ENCODE data around the gene H2BW1.
"Not testable (repeated sequence)": the region's sequence is repeated elsewhere in the genome, so short reads cannot be mapped to it uniquely, and the experiment has no call there.

H2BW1 gene, protein sequence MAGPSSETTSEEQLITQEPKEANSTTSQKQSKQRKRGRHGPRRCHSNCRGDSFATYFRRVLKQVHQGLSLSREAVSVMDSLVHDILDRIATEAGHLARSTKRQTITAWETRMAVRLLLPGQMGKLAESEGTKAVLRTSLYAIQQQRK
- long read RNA-seq, donor 1: 0 reads
- long read RNA-seq, donor 2: 0 reads
- long read RNA-seq, donor 3: 0 reads
- long read RNA-seq, donor 4: 0 reads
- long read RNA-seq, donor 5: 0 reads
- long read RNA-seq, donor 6: 0 reads
- long read RNA-seq, donor 7: 0 reads
- long read RNA-seq, donor 8: 0 reads

DNA sequence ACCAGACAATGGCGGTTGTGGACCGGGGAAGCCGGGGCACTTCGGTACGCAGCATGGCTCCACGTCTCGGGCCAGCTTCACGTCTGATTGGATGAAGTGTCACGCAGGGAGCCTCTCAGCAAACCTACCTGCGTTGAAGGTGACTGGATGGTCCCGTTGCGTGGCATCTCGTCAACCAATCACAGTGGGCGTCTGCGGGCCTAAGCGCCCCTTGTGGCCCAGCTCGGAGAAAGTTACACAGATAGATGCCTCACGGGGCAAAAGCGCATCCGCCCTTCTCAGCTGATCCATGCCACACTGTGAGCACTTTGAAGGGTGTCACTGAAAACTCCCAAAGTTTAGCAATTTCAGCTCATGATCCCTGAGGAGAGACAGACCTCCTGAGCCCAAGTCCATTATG lies at the start of gene H2BW1:
TSS of gene H2BW1 (minus strand) at position 103 of the 400 bp plus-strand sequence. CDS start 132 bp downstream, outside the sequence.
- DNase-seq: no peak

DNA sequence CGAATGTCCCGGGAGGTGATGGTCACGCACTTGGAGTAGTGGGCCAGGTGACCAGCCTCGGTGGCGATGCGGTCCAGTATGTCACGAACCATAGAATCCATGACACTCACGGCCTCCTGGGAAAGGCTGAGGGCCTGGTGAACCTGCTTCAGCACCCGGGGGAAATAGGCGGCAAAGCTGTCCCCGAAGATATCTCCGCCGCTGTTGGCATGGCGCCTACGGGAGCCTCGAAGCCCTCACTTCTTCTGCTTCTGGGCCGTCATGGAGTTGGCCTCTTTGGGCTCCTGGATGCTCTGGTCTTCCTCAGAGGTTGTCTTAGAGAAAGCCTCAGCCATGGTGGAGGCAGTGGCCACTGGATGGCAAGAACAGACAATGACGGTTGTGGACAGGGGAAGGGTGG lies 49.1 kb upstream of the H2BW1 start:
- DNase-seq: not testable (repeated sequence)

DNA sequence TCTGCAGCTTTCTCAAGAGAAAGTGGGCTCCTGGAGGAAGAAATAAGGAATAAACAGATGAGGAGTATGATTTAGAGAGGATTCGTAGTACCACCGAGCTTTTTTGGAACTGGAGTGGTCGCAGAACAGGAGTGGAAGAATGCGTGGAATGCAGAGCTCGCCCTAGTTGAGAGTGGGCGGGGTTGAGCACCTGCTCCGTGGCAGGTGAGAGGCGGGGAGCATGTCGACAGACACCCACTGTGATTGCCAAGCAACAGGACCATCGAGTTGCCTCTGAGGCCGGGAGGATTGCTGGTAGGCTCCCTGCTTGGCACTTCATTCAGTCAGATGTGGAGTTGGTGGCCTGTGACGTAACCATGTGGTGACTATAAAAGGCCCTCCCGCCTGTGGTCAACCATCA lies 41.4 kb upstream of the H2BW1 start:
- not testable (repeated sequence) for DNase-seq

DNA sequence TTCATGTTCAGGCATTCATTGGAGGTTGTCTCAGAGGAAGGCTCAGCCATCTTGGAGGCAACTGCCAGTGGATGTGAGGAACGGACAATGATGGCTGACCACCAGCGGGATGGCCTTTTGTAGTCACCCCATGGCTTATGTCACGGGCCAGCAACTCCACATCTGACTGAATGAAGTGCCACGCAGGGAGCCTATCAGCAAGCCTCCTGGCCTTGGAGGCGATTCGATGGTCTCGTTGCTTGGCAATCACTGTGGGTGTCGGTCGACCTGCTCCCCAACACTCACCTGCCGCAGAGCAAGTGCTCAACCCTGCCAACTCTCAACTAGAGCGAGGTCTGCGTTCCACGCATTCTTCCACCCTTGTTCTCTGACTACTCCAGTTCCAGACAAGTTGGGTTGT lies 33.7 kb upstream of the H2BW1 start:
- DNase-seq: no peak

DNA sequence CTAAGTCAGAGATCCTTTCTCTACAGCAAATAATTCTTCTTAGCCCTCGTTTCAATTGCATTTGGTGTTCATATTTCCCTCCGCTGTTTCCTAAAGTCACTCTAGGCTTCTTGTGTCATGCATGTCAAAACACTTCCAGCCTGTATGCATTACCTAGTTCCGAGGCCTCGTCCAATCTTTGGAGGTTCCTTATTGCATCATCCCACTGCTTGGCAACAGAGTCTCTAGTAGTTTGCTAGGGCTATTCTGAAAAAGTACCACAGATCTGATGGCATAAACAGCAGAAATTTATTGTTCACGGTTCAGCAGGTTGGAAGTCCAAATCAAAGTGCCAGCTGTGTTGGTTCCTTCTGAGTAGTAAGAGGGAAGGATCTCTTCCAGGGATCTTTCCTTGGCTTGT lies 32.1 kb upstream of the H2BW1 start:
- no peak for DNase-seq

DNA sequence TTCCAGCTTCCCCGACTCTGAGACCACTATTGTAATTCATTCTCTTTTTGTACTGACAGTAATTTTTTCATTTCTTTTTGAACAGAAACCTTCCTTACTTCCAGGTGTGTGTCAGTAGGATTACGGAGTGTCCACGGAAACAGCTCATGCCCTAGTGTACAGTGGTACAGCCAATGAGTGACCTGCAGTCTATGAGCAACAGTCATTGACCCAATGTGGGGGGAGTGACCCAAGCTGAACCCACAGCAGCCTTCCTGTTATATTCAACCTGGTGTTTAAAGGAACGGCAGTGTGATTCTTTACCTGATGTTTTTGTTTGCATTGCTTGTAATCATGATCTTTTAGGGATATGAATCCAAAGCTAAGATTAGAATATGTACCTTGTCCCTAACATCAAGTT lies 27.5 kb upstream of the H2BW1 start:
- DNase-seq: no peak

DNA sequence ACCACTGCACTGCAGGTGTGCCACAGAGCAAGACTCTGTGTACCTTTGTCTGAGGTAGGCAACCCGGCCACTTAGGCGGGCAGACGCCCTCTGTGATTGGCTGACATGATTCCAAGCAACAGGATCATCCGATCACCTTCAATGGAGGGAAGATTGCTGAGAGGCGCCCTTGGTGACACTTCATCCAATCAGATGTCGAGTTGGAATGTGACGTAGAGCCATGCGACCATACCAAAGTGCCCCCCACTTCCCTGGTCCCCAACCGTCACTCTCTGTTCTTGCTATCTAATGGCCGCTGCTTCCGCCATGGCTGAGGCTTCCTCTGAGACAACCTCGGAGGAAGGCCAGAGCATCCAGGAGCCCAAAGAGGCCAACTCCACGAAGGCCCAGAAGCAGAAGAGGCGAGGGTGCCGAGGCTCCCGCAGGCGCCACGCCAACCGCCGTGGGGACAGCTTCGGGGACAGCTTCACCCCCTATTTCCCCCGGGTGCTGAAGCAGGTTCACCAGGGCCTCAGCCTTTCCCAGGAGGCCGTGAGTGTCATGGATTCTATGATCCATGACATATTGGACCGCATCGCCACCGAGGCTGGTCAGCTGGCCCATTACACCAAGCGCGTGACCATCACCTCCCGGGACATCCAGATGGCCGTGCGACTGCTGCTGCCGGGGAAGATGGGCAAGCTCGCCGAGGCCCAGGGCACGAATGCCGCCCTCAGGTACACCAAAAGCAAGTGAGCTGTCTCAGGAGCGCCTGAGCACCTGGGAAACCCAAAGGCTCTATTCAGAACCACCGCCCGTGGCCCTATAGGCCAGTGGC lies 26.4 kb upstream of the H2BW1 start, which contains the start of gene H2BW2:
TSS of gene H2BW2 (plus strand) at position 268 of the 817 bp plus-strand sequence. CDS start at position 307, 39 bp downstream.
- DNase-seq: no peak

DNA sequence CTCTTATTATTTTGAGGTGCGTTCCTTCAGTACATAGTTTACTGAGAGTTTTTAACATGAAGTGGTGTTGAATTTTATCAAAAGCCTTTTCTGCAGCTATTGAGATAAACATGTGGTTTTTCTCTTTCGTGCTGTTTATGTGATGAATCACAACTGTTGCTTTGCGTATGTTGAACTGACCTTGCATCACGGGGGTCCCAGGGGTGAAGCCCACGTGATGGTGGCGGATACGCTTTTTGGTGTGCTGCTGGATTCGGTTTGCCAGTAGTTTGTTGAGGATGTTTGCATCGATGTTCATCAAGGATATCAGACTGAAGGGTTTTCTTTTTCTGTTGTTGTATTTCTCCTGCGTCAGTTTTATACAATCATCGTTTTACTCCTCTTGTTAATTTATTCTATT lies 4.6 kb upstream of the H2BW1 start:
- DNase-seq: no peak

DNA sequence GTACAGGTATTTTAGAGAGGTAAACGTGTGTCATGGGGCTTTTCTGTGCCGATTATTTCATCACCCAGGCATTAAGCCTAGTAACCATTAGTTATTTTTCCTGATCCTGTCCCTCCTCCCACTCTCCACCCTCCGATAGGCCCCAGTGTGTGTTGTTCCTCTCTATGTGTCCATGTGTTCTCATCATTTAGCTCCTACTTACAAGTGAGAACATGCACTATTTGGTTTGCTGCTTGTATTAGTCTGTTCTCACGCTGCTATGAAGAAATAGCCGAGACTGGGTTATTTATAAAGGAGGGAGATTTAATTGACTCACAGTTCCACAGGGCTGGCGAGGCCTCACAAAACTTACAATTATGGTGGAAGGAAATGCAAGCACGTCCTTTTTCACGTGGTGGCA lies 2.1 kb upstream of the H2BW1 start:
- not testable (repeated sequence) for DNase-seq

DNA sequence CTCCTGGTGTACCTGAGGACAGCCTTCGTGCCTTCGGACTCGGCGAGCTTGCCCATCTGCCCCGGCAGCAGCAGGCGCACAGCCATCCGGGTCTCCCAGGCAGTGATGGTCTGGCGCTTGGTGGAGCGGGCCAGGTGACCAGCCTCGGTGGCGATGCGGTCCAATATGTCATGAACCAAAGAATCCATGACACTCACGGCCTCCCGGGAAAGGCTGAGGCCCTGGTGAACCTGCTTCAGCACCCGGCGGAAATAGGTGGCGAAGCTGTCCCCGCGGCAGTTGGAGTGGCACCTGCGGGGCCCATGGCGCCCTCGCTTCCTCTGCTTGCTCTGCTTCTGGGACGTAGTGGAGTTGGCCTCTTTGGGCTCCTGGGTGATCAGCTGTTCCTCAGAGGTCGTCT lies 350 bp downstream of the H2BW1 start:
- no peak for DNase-seq

DNA sequence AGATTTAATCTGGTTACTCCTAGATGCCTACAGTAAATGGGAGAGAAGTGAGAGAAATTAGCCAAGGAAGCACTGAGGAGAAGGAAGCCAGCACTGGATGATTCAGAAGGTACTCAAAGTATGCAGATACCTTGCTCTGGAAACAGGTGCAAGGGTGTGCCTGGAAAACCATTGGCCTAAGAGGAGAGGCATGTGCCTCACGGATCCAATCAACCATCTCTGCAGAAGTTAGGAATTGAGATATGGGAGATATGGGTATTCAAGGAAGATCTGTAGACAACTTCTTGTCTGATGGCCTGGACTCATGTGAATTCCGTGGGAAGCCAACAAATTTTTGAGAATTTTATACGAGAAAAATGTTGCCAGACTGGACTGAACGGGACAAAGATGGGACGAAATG lies 4.7 kb downstream of the H2BW1 start:
- no peak for DNase-seq

DNA sequence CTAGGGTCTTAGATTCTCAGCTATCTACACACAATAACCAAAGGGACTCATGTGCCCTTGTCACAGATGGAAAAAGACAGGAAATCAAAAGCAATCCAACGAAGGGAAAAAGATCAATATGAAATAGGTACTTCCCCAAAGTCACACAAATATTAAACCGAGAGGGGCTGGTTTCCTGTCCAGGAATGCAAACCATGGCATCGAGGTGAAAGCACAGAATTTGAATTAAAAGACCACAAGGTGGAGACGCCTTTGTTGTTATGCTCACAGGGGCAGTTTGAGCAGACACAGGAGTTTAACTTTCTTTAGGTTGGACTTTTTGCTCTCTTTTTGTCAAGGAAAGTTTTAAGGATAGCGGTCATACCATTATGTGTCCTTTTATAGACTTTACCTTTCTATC lies 14.3 kb downstream of the H2BW1 start:
- no peak for DNase-seq

DNA sequence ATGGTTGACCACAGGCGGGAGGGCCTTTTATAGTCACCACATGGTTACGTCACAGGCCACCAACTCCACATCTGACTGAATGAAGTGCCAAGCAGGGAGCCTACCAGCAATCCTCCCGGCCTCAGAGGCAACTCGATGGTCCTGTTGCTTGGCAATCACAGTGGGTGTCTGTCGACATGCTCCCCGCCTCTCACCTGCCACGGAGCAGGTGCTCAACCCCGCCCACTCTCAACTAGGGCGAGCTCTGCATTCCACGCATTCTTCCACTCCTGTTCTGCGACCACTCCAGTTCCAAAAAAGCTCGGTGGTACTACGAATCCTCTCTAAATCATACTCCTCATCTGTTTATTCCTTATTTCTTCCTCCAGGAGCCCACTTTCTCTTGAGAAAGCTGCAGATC lies 30.0 kb downstream of the H2BW1 start:
- not testable (repeated sequence) for DNase-seq

DNA sequence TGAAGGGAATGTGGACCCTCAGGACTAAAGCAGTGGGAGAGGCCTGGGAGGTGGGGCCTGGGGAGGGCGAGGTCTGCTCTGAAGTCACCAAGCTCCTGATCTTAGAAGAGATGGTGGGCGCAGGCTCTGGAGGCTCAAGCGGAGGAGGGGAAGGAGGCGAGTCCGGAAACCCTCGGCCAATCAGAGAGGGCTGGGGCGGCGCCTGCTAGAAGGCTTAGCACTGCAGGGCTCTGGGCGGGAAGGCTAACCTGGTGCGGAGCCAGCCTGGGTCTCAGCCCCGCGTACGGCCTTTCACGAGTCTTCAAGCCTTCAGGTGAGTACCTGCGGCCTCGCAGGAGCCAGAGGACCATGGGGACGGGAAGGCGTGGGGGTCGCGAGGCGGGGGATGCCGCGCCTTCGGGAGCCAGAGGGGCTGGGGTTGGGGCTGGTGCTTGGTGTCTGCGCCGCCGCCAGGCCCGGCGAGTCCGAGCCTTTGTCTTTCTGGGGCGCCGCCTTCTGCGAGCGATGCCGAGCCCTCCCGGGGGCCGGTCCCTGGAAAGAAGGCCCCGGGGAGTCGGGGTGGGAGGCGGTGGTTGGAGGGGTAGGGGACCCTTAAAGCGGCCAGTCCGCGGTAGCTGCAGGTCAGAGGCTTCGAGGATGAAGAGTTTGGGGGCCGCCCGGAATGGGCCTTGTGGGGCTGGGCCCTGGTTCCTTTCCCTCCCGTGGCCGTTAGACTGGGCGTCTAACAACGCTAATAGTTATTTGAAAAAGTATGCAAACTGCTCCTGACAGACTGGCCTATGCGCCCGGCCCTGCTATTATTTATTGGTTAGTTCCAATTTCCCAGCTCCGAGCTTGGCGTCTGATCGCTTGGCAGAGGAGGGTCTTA lies 50.9 kb downstream of the H2BW1 start, which contains the start of gene TMSB15B:
TSS of gene TMSB15B (plus strand) at position 217 of the 868 bp plus-strand sequence.
- not testable (repeated sequence) for DNase-seq

Data from right kidney (tissue), 9 donors.